Measurements from ENCODE around the gene CDHR1.

- TF ChIP-seq CTCF (IDR thresholded peaks at IDR 0.05; ENCODE audit: poor library complexity, severe bottlenecking), result no peak
- no peak for TF ChIP-seq RAD21 (conservative IDR thresholded peaks at IDR 0.05)
- TF ChIP-seq POLR2AphosphoS5 (IDR thresholded peaks at IDR 0.05), result no peak
- no peak for TF ChIP-seq EZH2 (IDR thresholded peaks at IDR 0.05; ENCODE audit: borderline replicate concordance, insufficient read depth, low read length, poor library complexity, severe bottlenecking)
- TF ChIP-seq REST (IDR thresholded peaks at IDR 0.05; ENCODE audit: borderline replicate concordance), result no peak
- no peak for TF ChIP-seq TAF1 (IDR thresholded peaks at IDR 0.05; ENCODE audit: low read depth)
- no peak for TF ChIP-seq EP300 (conservative IDR thresholded peaks at IDR 0.05; ENCODE audit: poor library complexity, severe bottlenecking)
Measured at GRCh38 chr10:84269162-84269561, 74.8 kb downstream of the CDHR1 start.
